HL-60 (cell line): ENCODE data around the gene MDN1.

ENCODE experiments used
- GABPA ChIP-seq: IDR thresholded peaks from 2 replicates; pipeline ENCODE4 v1.6.1; 2012; ENCODE audit warnings: low read depth
- POLR2AphosphoS5 ChIP-seq: IDR thresholded peaks from 2 replicates; pipeline ENCODE4 v1.6.1; 2012; ENCODE audit warnings: low read depth
- SPI1 ChIP-seq: IDR thresholded peaks from 2 replicates; pipeline ENCODE4 v1.6.1; 2012; ENCODE audit warnings: low read depth, mild to moderate bottlenecking, borderline replicate concordance
- TF ChIP-seq, protein P1 (sequence below): IDR thresholded peaks from one replicate; pipeline ENCODE4 v1.5.1; 2011; ENCODE audit warnings: low read length, control low read depth, inconsistent platforms; ENCODE audit not compliant: insufficient read depth
- TF ChIP-seq, protein P2 (sequence below): IDR thresholded peaks from 2 replicates; pipeline ENCODE4 v1.6.1; 2012; ENCODE audit warnings: low read depth; ENCODE audit not compliant: insufficient replicate concordance

DNA sequence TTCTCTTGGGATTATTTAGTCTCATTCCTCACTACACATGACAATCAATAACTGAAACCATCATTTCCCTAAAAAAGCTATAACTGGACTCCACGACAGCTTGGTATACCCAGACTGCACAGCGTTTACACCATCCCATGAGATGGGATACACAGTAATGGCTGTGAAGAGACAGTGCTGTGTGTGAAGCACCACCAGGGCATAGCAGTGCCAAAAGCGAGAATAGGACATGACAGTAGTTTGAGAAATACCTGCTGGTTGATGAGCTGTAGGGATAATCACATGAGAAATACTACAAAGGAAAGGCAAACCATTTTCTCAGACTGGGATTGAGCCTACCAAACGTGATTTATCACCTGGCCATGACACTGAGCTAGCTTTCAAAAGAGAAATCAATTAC, 158.6 kb downstream of the MDN1 start:
- no peak for TF ChIP-seq GABPA
- TF ChIP-seq, protein P1, sequence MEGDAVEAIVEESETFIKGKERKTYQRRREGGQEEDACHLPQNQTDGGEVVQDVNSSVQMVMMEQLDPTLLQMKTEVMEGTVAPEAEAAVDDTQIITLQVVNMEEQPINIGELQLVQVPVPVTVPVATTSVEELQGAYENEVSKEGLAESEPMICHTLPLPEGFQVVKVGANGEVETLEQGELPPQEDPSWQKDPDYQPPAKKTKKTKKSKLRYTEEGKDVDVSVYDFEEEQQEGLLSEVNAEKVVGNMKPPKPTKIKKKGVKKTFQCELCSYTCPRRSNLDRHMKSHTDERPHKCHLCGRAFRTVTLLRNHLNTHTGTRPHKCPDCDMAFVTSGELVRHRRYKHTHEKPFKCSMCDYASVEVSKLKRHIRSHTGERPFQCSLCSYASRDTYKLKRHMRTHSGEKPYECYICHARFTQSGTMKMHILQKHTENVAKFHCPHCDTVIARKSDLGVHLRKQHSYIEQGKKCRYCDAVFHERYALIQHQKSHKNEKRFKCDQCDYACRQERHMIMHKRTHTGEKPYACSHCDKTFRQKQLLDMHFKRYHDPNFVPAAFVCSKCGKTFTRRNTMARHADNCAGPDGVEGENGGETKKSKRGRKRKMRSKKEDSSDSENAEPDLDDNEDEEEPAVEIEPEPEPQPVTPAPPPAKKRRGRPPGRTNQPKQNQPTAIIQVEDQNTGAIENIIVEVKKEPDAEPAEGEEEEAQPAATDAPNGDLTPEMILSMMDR: no peak
- no peak for TF ChIP-seq SPI1
- TF ChIP-seq, protein P2, sequence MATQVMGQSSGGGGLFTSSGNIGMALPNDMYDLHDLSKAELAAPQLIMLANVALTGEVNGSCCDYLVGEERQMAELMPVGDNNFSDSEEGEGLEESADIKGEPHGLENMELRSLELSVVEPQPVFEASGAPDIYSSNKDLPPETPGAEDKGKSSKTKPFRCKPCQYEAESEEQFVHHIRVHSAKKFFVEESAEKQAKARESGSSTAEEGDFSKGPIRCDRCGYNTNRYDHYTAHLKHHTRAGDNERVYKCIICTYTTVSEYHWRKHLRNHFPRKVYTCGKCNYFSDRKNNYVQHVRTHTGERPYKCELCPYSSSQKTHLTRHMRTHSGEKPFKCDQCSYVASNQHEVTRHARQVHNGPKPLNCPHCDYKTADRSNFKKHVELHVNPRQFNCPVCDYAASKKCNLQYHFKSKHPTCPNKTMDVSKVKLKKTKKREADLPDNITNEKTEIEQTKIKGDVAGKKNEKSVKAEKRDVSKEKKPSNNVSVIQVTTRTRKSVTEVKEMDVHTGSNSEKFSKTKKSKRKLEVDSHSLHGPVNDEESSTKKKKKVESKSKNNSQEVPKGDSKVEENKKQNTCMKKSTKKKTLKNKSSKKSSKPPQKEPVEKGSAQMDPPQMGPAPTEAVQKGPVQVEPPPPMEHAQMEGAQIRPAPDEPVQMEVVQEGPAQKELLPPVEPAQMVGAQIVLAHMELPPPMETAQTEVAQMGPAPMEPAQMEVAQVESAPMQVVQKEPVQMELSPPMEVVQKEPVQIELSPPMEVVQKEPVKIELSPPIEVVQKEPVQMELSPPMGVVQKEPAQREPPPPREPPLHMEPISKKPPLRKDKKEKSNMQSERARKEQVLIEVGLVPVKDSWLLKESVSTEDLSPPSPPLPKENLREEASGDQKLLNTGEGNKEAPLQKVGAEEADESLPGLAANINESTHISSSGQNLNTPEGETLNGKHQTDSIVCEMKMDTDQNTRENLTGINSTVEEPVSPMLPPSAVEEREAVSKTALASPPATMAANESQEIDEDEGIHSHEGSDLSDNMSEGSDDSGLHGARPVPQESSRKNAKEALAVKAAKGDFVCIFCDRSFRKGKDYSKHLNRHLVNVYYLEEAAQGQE: no peak
- no peak for TF ChIP-seq POLR2AphosphoS5
